Ovary (tissue), 9 donors: ENCODE data around the gene TRPV4. TPM values are rescaled to one million over a fixed set of nuclear protein-coding genes. Genes with fewer than 3 reads are reported as not detected.

Source experiments
- DNase-seq, 5 donors: peaks; one replicate each; pipeline ENCODE4 v3.0.0-alpha.2; 2019 to 2020
- H3K27ac ChIP-seq, 2 donors: fragments of 200-600 bp; one replicate each; pipeline versions ENCODE4 v1.5.1 to v1.8.0; 2019 to 2022
- H3K27me3 ChIP-seq: fragments of 200-600 bp; one replicate; pipeline ENCODE4 v1.8.0; 2022
- H3K36me3 ChIP-seq: fragments of 200-600 bp; sonication (generic); one replicate; pipeline ENCODE4 v1.5.1; 2019
- H3K4me1 ChIP-seq: one replicate; pipeline ENCODE4 v1.8.1; 2013; ENCODE audit warnings: mild to moderate bottlenecking, moderate library complexity; ENCODE audit not compliant: insufficient read depth
- H3K4me3 ChIP-seq: fragments of 200-600 bp; sonication (generic); one replicate; pipeline ENCODE4 v1.5.1; 2017
- H3K9me3 ChIP-seq, 2 donors: fragments of 200-600 bp in 1 of 2; sonication (generic) in 1 of 2; one replicate each; pipeline versions ENCODE4 v1.5.1 to v1.8.1; 2013 to 2019; ENCODE audit warnings: mild to moderate bottlenecking in 1 of 2, moderate library complexity in 1 of 2
- EP300 ChIP-seq: sonication (generic); formaldehyde crosslinking; IDR thresholded peaks from one replicate; pipeline ENCODE4 v1.6.1; 2017; ENCODE audit warnings: antibody characterized with exemption
- POLR2A ChIP-seq: fragments of 450-650 bp; IDR thresholded peaks from one replicate; pipeline ENCODE4 v1.6.1; 2017; ENCODE audit warnings: antibody characterized with exemption, mild to moderate bottlenecking, moderate library complexity
- WGBS, 3 donors: extraction: QIAGEN DNeasy Blood & Tissue Kit in 1 of 3; methylation state at CpG; one replicate each; pipeline versions ENCODE4 v1.1.5 to v1.1.7; 2013 to 2017; 5-methylcytosine and 5-hydroxymethylcytosine counted together
- intact Hi-C, 4 donors: fragments of 100-400 bp; cut with DNase I; formaldehyde crosslinking; loops; one replicate each; pipeline versions ENCODE4 v1.11.0 to v1.15.1; 2022 to 2023
- polyA plus RNA-seq, 2 donors: library from polyadenylated mRNA; stranded (reverse); fragments of 200-250 nt in 1 of 2; fragments of 350-450 nt in 1 of 2; fragmentation: Illumina TruSeq in 1 of 2; extraction: RNeasy Lipid Tissue Mini Kit (QIAGEN cat#74804) in 1 of 2; gene quantifications; one replicate each; pipeline ENCODE4 v1.2.3, GENCODE V29; 2013 to 2014
- total RNA-seq, 7 donors: library from RNA; depleted of rRNA in 2 of 7; stranded (reverse); fragments of >200 nt in 2 of 7; fragmentation: NEBNext Ultra II Directional in 3 of 7; extraction: Animal tissue kit (Norgen Biotek cat#: 25700) in 3 of 7; gene quantifications; one replicate each; pipeline versions ENCODE4 v1.1.0 to v1.2.4, GENCODE V29; 2016 to 2023
- TF ChIP-seq, protein P1 (sequence below), 3 donors: fragments of 450-650 bp in 2 of 3; fragments of 200-600 bp in 1 of 3; IDR thresholded peaks; one replicate each; pipeline versions ENCODE4 v1.5.1 to v1.8.0; 2016 to 2022; ENCODE audit warnings: antibody characterized with exemption in 3 of 3, mild to moderate bottlenecking in 1 of 3
- donor health status: DM: no; HTN: no; CAD: no; lungs with moderate emphysema.
- donor health status: DM: no; HTN: no; CAD: no.
- donor health status: Bipolar disorder and iron deficiency.
- donor health status: DM: yes; HTN: yes; CAD: no.
- donor health status: DM: no; HTN: no; CAD: no.
- donor health status: DM: yes; HTN: yes; CAD: no.

Gene TRPV4
- total and polyA plus RNA-seq, 9 donors = 0.12 to 2.4 (median 0.49) TPM; not detected in 1

DNA sequence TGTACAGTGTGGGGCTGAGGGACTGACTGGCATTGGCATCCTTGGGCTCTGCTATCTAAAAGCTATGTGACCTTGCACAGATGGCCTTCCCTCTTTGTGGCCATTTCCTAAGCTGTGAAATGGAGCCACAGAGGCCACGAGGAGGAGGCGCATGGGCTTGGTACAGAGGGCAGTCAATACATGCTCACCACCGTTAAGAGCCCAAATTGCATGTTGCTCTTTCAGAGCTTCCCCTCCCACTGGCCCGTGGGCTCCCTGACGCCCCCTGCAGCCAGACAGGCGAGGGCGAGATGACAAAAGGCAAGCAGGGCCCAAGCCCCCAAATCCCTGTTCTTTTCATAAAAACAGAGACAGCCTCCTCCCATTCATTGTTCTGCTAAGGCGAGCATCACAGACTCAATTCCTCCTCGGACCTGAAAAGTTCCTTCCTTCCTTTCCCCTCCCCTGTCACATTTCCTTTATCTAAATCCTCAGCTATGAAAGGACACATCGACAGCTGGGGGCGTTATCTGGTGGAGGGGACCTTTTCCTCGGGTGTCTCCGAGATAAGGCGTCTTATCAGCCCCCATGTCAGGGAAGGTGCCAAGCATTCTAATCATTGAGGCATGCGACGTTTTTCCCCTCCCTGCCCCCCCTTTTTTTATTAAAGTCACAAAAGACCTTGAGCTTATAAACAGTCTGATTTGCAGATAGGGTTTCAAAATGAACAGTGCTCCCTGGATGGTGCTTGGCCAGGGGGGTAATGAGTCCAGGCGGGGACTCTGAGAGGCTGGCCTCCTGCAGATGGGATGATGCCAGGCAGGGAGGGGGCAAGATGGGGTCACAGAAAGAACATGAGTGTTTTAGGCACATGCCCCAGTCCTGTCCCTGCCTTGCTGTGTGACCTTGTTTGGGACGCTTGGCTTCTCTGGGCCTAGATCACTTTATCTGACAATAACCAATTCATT is 93.2 kb downstream of the TRPV4 start:
- Histone ChIP-seq H3K27ac (no peak overlapping the region), H3K4me3 (no peak overlapping the region), H3K9me3 (no peaks in the 10 kb centered on the region), H3K36me3 (no peaks in the 10 kb centered on the region), H3K27me3 (no peaks in the 10 kb centered on the region), H3K4me1 (peaks cover 3% of the 10 kb centered on the region)
- DNase-seq = peak in 4 of 5 donors; percentile 11 to 35 (median 16)
- WGBS, 3 donors = 40 to 47% (median 41%) methylated on average over 18 of the region's 18 CpGs
- intact Hi-C loops = no loop called here
- TF ChIP-seq EP300 = no peak
- no peak for TF ChIP-seq POLR2A
- TF ChIP-seq, protein P1, sequence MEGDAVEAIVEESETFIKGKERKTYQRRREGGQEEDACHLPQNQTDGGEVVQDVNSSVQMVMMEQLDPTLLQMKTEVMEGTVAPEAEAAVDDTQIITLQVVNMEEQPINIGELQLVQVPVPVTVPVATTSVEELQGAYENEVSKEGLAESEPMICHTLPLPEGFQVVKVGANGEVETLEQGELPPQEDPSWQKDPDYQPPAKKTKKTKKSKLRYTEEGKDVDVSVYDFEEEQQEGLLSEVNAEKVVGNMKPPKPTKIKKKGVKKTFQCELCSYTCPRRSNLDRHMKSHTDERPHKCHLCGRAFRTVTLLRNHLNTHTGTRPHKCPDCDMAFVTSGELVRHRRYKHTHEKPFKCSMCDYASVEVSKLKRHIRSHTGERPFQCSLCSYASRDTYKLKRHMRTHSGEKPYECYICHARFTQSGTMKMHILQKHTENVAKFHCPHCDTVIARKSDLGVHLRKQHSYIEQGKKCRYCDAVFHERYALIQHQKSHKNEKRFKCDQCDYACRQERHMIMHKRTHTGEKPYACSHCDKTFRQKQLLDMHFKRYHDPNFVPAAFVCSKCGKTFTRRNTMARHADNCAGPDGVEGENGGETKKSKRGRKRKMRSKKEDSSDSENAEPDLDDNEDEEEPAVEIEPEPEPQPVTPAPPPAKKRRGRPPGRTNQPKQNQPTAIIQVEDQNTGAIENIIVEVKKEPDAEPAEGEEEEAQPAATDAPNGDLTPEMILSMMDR (IDR thresholded peaks at IDR 0.05) = no peak

DNA sequence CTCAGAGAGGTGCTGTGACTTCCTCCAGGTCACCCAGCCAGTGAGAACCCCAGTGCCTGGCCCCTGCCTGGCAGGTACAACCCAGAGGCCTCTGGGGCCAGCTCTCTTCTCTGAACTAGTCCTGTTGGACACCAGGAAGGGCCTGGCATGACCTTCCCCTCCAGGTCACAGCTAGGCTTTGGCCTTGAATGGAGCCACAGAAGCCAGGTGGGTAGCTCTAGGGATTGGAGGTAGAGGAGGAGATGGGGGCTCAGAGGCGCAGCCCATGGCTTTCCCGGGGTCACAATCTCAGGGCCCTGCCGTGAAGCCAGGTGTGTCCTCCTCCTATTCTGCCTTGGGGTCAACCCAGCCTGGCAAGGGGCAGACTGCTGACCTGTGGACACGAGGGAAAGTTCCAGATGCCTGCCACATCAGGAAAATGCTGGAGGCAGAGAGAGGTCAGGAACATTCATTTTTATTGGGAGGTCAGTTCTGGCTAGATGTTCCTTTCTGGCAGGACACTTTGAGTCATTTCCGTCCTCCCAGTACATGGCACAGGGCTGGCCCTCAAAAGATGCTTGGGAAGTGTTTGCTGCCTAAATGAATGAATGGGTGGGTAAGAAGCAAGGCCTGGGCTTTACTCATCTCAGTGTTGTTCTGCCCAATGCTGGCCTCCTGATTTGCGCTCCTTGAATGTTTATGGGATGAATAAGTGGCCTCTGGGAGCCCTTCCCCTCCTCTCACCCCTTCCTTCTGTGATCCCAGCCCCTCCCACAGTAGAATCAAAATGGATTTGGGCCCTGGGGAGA is 94.1 kb downstream of the TRPV4 start:
- Histone ChIP-seq H3K27me3 (no peaks in the 10 kb centered on the region), H3K9me3 (no peaks in the 10 kb centered on the region), H3K4me3 (no peak overlapping the region), H3K36me3 (no peaks in the 10 kb centered on the region), H3K27ac (no peak overlapping the region), H3K4me1 (peaks cover 2% of the 10 kb centered on the region)
- 87 to 91% (median 87%) methylated on average over 6 of the region's 6 CpGs for WGBS, 3 donors
- DNase-seq = peak in 4 of 5 donors; percentile 10 to 21 (median 12)
- intact Hi-C loops = no loop called here
- TF ChIP-seq POLR2A = no peak
- TF ChIP-seq EP300 = no peak
- TF ChIP-seq, protein P1 (IDR thresholded peaks at IDR 0.05) = no peak

GRCh38 chr12:109738209-109738608 is 95.0 kb downstream of the TRPV4 start:
- Histone ChIP-seq H3K9me3 (no peaks in the 10 kb centered on the region), H3K27me3 (no peaks in the 10 kb centered on the region), H3K27ac (no peak overlapping the region), H3K36me3 (no peaks in the 10 kb centered on the region), H3K4me3 (no peak overlapping the region), H3K4me1 (peaks cover 2% of the 10 kb centered on the region)
- 80 to 85% (median 84%) methylated on average over 4 of the region's 4 CpGs for WGBS, 3 donors
- TF ChIP-seq POLR2A (no peak), EP300 (no peak)
- TF ChIP-seq, protein P1 (IDR thresholded peaks at IDR 0.05) = no peak
- intact Hi-C loops = no loop called here
- peak in 3 of 5 donors; percentile 8 to 13 (median 11) for DNase-seq

DNA sequence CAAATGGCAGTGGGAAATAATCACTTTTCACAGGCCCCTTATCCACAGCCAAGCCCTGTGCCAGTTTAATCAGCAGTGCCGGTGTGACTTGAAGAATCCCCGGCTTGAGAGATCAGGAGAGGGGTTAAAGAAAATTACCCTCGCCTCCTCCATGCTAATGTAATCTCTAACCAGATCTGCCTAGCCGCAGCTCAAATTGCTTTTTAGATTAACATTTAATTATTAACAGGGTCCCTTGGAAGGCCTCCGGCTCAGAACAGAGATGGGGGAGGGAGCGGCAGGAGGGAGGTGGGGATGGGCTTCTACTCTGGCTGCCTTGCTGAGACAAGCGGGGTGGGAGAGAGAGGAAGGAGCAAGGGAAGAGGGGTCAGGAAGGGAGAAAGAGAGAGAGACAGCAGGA is 95.6 kb downstream of the TRPV4 start:
- Histone ChIP-seq H3K4me1 (peaks cover 2% of the 10 kb centered on the region), H3K4me3 (no peak overlapping the region), H3K36me3 (no peaks in the 10 kb centered on the region), H3K27ac (no peak overlapping the region), H3K27me3 (no peaks in the 10 kb centered on the region), H3K9me3 (no peaks in the 10 kb centered on the region)
- TF ChIP-seq, protein P1 (IDR thresholded peaks at IDR 0.05) = no peak
- TF ChIP-seq EP300 (no peak), POLR2A (no peak)
- DNase-seq = peak in 1 of 5 donors; percentile 4
- WGBS, 3 donors = 87 to 92% (median 89%) methylated on average over 7 of the region's 7 CpGs
- intact Hi-C loops = no loop called here
